Testis (tissue), 2 donors: ENCODE measurements around the gene VSTM1.

Experiments
- POLR2A ChIP-seq: fragments of 450-650 bp; IDR thresholded peaks from one replicate; pipeline ENCODE4 v1.6.1; 2017; ENCODE audit warnings: antibody characterized with exemption, mild to moderate bottlenecking, moderate library complexity
- TF ChIP-seq, protein P1 (sequence below), 3 experiments: fragments of 450-650 bp in 2 of 3; fragments of 200-600 bp in 1 of 3; sonication (generic) in 1 of 3; IDR thresholded peaks; one replicate each; pipeline ENCODE4 v1.5.1; 2016 to 2019; ENCODE audit warnings: antibody characterized with exemption in 3 of 3, mild to moderate bottlenecking in 2 of 3, moderate library complexity in 1 of 3

DNA sequence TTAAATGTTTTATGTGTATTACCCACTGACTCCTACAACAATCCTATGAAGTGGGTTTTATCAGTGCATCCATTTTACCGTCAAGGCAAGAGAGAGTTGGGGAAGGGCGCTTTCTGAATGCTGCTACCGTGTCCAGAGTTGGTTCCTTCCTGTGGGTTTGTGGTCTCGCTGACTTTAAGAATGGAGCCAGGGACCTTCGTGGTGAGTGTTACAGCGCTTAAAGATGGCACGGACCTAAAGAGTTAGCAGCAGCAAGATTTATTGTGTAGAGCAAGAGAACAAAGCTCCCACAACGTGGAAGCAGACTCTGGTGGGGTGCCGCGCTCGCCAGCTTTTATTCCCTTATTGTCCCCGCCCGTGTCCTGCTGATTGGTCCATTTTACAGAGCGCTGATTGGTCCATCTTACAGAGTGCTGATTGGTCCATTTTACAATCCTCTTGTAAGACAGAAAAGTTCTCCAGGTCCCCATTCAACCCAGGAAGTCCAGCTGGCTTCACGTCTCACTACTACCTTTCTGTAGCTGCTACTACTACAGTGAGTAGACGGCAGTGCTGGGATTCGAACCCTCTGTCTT is 30.8 kb upstream of the VSTM1 start:
- TF ChIP-seq, protein P1, sequence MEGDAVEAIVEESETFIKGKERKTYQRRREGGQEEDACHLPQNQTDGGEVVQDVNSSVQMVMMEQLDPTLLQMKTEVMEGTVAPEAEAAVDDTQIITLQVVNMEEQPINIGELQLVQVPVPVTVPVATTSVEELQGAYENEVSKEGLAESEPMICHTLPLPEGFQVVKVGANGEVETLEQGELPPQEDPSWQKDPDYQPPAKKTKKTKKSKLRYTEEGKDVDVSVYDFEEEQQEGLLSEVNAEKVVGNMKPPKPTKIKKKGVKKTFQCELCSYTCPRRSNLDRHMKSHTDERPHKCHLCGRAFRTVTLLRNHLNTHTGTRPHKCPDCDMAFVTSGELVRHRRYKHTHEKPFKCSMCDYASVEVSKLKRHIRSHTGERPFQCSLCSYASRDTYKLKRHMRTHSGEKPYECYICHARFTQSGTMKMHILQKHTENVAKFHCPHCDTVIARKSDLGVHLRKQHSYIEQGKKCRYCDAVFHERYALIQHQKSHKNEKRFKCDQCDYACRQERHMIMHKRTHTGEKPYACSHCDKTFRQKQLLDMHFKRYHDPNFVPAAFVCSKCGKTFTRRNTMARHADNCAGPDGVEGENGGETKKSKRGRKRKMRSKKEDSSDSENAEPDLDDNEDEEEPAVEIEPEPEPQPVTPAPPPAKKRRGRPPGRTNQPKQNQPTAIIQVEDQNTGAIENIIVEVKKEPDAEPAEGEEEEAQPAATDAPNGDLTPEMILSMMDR (IDR thresholded peaks at IDR 0.05) = no peak
- TF ChIP-seq POLR2A = no peak
